GM12878 (cell line): ENCODE data around the gene FOXJ3. TPM values are rescaled to one million over a fixed set of nuclear protein-coding genes. Genes with fewer than 3 reads are reported as not detected.

Source experiments
- ATAC-seq: fragments of 200-7000 bp; cut with Tn5 transposase; 3 replicates; pipeline ENCODE4 v1.9.1; 2020; ENCODE audit warnings: mild to moderate bottlenecking, moderate library complexity
- BruUV-seq: library from RNA; stranded (reverse); fragments of 400-500 nt; replicated peaks from 2 replicates; lab custom pipeline; 2021; lab: Mats Ljungman, UMichigan
- CTCF ChIA-PET: fragments of 300-600 bp; sonication (Branson Sonifier 250); formaldehyde crosslinking; extraction: SDS; loops from one replicate; lab custom pipeline; 2021; ENCODE audit warnings: inconsistent platforms; lab: Yijun Ruan, JAX
- POLR2A ChIA-PET: fragments of 350-600 bp; formaldehyde crosslinking; extraction: SDS; loops from one replicate; lab custom pipeline; 2021; ENCODE audit warnings: inconsistent platforms; lab: Charles Lee
- RAD21 ChIA-PET: fragments of 300-600 bp; sonication (Branson Sonifier 250); formaldehyde crosslinking; loops from one replicate; lab custom pipeline; 2023; ENCODE audit warnings: antibody characterized with exemption; ENCODE audit not compliant: unreplicated experiment; lab: Charles Lee
- SMC1A ChIA-PET: fragments of 300-600 bp; sonication (Branson Sonifier 250); formaldehyde crosslinking; loops from one replicate; lab custom pipeline; 2023; ENCODE audit not compliant: unreplicated experiment, uncharacterized antibody; lab: Charles Lee
- DNase-seq: peaks from one replicate; pipeline ENCODE4 v3.0.0-alpha.2; 2011; ENCODE audit warnings: low read depth, low spot score
- FAIRE-seq: peaks from 3 replicates; lab custom pipeline; 2011; peaks lifted over from hg19 to GRCh38; lab: Jason Lieb, UNC
- H2AFZ ChIP-seq: 2 replicates; pipeline ENCODE4 v1.6.0; 2011; ENCODE audit warnings: low read depth, low read length, control low read depth; ENCODE audit not compliant: control insufficient read depth
- H3K27ac ChIP-seq: 2 replicates; pipeline ENCODE4 v1.5.1; 2011; ENCODE audit warnings: control low read depth; ENCODE audit not compliant: control insufficient read depth, insufficient read depth
- H3K27me3 ChIP-seq, 2 experiments: replicated peaks in 1 of 2; 2 replicates each; pipeline versions ENCODE4 v1.6.0 to v1.6.1; 2011; ENCODE audit warnings: low read length in 1 of 2; ENCODE audit not compliant: control insufficient read depth in 2 of 2, insufficient read depth in 2 of 2
- H3K36me3 ChIP-seq, 2 experiments: 2 replicates each; pipeline ENCODE4 v1.5.1; 2011; ENCODE audit warnings: low read length in 1 of 2; ENCODE audit not compliant: control insufficient read depth in 2 of 2, insufficient read depth in 2 of 2
- H3K4me1 ChIP-seq: 2 replicates; pipeline ENCODE4 v1.6.1; 2011; ENCODE audit warnings: mild to moderate bottlenecking, low read length, moderate library complexity, mixed read lengths; ENCODE audit not compliant: control insufficient read depth, insufficient read depth
- H3K4me2 ChIP-seq: 2 replicates; pipeline ENCODE4 v1.6.0; 2011; ENCODE audit warnings: control low read depth; ENCODE audit not compliant: control insufficient read depth, insufficient read depth
- H3K4me3 ChIP-seq: fragments of 200-600 bp; sonication (generic); 2 replicates; pipeline ENCODE4 v1.5.1; 2016
- H3K79me2 ChIP-seq: 2 replicates; pipeline ENCODE4 v1.6.0; 2011; ENCODE audit warnings: low read length; ENCODE audit not compliant: control insufficient read depth, insufficient read depth
- H3K9ac ChIP-seq: 2 replicates; pipeline ENCODE4 v1.8.0; 2011; ENCODE audit warnings: low read length, control low read depth, mixed read lengths; ENCODE audit not compliant: control insufficient read depth, insufficient read depth
- H3K9me3 ChIP-seq: replicated peaks from 3 replicates; pipeline ENCODE4 v1.5.1; 2011; ENCODE audit warnings: mild to moderate bottlenecking, low read length; ENCODE audit not compliant: control insufficient read depth, insufficient read depth
- H4K20me1 ChIP-seq: 2 replicates; pipeline ENCODE4 v1.6.0; 2011; ENCODE audit not compliant: control insufficient read depth, insufficient read depth
- ATF2 ChIP-seq: IDR thresholded peaks from 2 replicates; pipeline ENCODE4 v1.6.1; 2012; ENCODE audit warnings: low read length, inconsistent platforms
- BMI1 ChIP-seq: fragments of 450-650 bp; IDR thresholded peaks from 2 replicates; pipeline ENCODE4 v1.6.1; 2016; ENCODE audit warnings: mild to moderate bottlenecking, moderate library complexity, borderline replicate concordance
- CBFB ChIP-seq: IDR thresholded peaks from 2 replicates; pipeline ENCODE4 v1.6.1; 2016; ENCODE audit warnings: antibody characterized with exemption, low read depth
- CHD2 ChIP-seq: IDR thresholded peaks from 2 replicates; pipeline ENCODE4 v1.6.1; 2011; ENCODE audit warnings: low read depth, low read length, improper control_type of control experiment, borderline replicate concordance
- CREB1 ChIP-seq: IDR thresholded peaks from 2 replicates; pipeline ENCODE4 v1.6.1; 2012; ENCODE audit warnings: low read depth, mild to moderate bottlenecking, inconsistent platforms
- ESRRA ChIP-seq: IDR thresholded peaks from 2 replicates; pipeline ENCODE4 v1.6.1; 2012; ENCODE audit warnings: mild to moderate bottlenecking, low read length, improper control_type of control experiment
- JUND ChIP-seq: IDR thresholded peaks from 2 replicates; pipeline ENCODE4 v1.6.1; 2012; ENCODE audit warnings: low read depth, mild to moderate bottlenecking, low read length, improper control_type of control experiment, moderate library complexity
- NFXL1 ChIP-seq: fragments of 450-650 bp; IDR thresholded peaks from 2 replicates; pipeline ENCODE4 v1.6.1; 2017; ENCODE audit warnings: antibody characterized with exemption, mild to moderate bottlenecking, borderline replicate concordance
- NR2C1 ChIP-seq: fragments of 450-650 bp; IDR thresholded peaks from 2 replicates; pipeline ENCODE4 v1.6.1; 2017; ENCODE audit warnings: antibody characterized with exemption, mild to moderate bottlenecking, moderate library complexity
- POLR2AphosphoS5 ChIP-seq: IDR thresholded peaks from 2 replicates; pipeline ENCODE4 v1.6.1; 2011; ENCODE audit warnings: mild to moderate bottlenecking, low read length, inconsistent platforms
- SIX5 ChIP-seq: IDR thresholded peaks from 2 replicates; pipeline ENCODE4 v1.6.1; 2011; ENCODE audit warnings: mild to moderate bottlenecking, low read depth, low read length, moderate library complexity; ENCODE audit not compliant: severe bottlenecking
- SMAD5 ChIP-seq: IDR thresholded peaks from 2 replicates; pipeline ENCODE4 v1.6.1; 2016; ENCODE audit warnings: antibody characterized with exemption, low read depth
- SMC3 ChIP-seq: IDR thresholded peaks from 2 replicates; pipeline ENCODE4 v1.6.1; 2011; ENCODE audit warnings: low read length, improper control_type of control experiment, borderline replicate concordance
- TCF7 ChIP-seq: IDR thresholded peaks from 2 replicates; pipeline ENCODE4 v1.6.1; 2014; ENCODE audit warnings: antibody characterized with exemption, borderline replicate concordance
- WRNIP1 ChIP-seq: IDR thresholded peaks from 2 replicates; pipeline ENCODE4 v1.6.1; 2011; ENCODE audit warnings: low read depth, low read length, improper control_type of control experiment, borderline replicate concordance
- WGBS: methylation state at CpG from one replicate; pipeline ENCODE4 v1.1.6; 2016; ENCODE audit warnings: low lambda C conversion rate; ENCODE audit not compliant: insufficient replicate concordance, insufficient coverage; ENCODE audit errors: missing lambda C conversion rate; 5-methylcytosine and 5-hydroxymethylcytosine counted together
- in situ Hi-C: fragments of 300-500 bp; cut with MboI; formaldehyde crosslinking; loops from 9 replicates; pipeline ENCODE4 v1.14.3; 2018; ENCODE audit warnings: mixed read lengths
- intact Hi-C: fragments of 100-400 bp; cut with micrococcal nuclease; formaldehyde crosslinking; loops from one replicate; pipeline ENCODE4 v1.14.2; 2022; ENCODE audit not compliant: unreplicated experiment
- polyA plus RNA-seq, 11 experiments: library from polyadenylated mRNA; depleted of rRNA in 4 of 11; unstranded in 6 of 11; stranded (reverse) in 5 of 11; fragments of >200 nt; fragmentation: Nextera tagmentation in 4 of 11; fragmentation: Illumina TruSeq in 1 of 11; extraction: Ambion mirVana in 4 of 11; extraction: Trizol in 1 of 11; gene quantifications; 1 replicate in 1 of 11; 2 replicates in 10 of 11; pipeline versions ENCODE4 v1.2.1 to v1.2.3, GENCODE V29; 2011 to 2016; ENCODE audit warnings: inconsistent platforms in 2 of 11, missing spikeins in 2 of 11, low read depth in 1 of 11
- total RNA-seq, 4 experiments: library from RNA; depleted of rRNA in 3 of 4; stranded (reverse); fragments of >200 nt in 3 of 4; fragmentation: Illumina TruSeq in 1 of 4; extraction: Trizol in 1 of 4; gene quantifications; 2 replicates each; pipeline versions ENCODE4 v1.2.1 to v1.2.3, GENCODE V29; 2013 to 2021
- TF ChIP-seq, protein P1 (sequence below): IDR thresholded peaks from 2 replicates; pipeline ENCODE4 v1.6.1; 2011; ENCODE audit warnings: borderline replicate concordance, low read depth, mild to moderate bottlenecking, moderate library complexity, low read length; ENCODE audit not compliant: insufficient read depth, poor library complexity, severe bottlenecking
- TF ChIP-seq, protein P2 (sequence below): IDR thresholded peaks from 2 replicates; pipeline ENCODE4 v1.6.1; 2012; ENCODE audit warnings: low read depth, low read length, improper control_type of control experiment

Gene FOXJ3
- total and polyA plus RNA-seq, 10 of the 15 experiments (the other 5 are each of a cell fraction or from before 2014, with no cell fraction given) = 9.5 to 54.2 (median 24.7) TPM

GRCh38 chr1:42319128-42319851 lies 15.7 kb downstream of the FOXJ3 start:
- SMC1A ChIA-PET = interaction anchor here (0.8 to 2.1 kb wide), 2 partner anchors 10 to 37 kb away, joined by 3 to 8 read pairs; no protein-coding TSS in a partner anchor

DNA sequence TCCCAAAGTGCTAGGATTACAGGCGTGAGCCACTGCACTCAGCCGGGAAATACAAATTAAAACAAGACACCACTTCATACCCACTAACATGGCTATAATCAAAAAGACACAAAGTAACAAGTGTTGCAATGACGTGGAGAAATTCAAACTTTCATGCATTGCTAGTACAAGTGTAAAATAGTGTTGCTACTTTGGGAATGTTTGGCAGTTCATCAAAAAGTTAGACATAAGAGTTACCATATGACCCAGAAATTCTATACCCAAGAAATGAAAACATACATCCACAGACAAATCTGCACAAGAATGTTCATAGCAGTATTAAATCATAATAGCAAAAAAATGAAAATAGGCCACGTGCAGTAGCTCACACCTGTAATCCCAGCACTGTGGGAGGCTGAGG lies 16.4 kb downstream of the FOXJ3 start:
- H3K4me1 ChIP-seq = peaks cover 13% of the 10 kb centered on the region
- no peak for TF ChIP-seq SMC3
- TF ChIP-seq SMAD5 = no peak
- TF ChIP-seq NFXL1 = no peak
- TF ChIP-seq, protein P1, sequence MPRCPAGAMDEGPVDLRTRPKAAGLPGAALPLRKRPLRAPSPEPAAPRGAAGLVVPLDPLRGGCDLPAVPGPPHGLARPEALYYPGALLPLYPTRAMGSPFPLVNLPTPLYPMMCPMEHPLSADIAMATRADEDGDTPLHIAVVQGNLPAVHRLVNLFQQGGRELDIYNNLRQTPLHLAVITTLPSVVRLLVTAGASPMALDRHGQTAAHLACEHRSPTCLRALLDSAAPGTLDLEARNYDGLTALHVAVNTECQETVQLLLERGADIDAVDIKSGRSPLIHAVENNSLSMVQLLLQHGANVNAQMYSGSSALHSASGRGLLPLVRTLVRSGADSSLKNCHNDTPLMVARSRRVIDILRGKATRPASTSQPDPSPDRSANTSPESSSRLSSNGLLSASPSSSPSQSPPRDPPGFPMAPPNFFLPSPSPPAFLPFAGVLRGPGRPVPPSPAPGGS = no peak
- TF ChIP-seq TCF7 = no peak
- no peak for TF ChIP-seq CHD2
- no peak for TF ChIP-seq CREB1
- TF ChIP-seq, protein P2, sequence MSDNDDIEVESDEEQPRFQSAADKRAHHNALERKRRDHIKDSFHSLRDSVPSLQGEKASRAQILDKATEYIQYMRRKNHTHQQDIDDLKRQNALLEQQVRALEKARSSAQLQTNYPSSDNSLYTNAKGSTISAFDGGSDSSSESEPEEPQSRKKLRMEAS = no peak
- TF ChIP-seq WRNIP1 = no peak
- no peak for TF ChIP-seq ATF2
- TF ChIP-seq NR2C1 = no peak
- TF ChIP-seq SIX5 = no peak
- ATAC-seq = no peak
- H3K4me2 ChIP-seq = no peak overlapping the region
- peaks cover 97% of the 10 kb centered on the region for H3K79me2 ChIP-seq
- intact Hi-C loops = no loop called here
- H2AFZ ChIP-seq = no peak overlapping the region
- ChIA-PET CTCF (no interaction called here), SMC1A (no interaction called here), RAD21 (no interaction called here), POLR2A (no interaction called here)
- BruUV-seq = no TSS peak
- no peak overlapping the region for H3K4me3 ChIP-seq
- no peak for FAIRE-seq
- peaks cover 0 to 3% of the 10 kb centered on the region in 2 experiments; a peak in 1 of 4 replicates for H3K36me3 ChIP-seq
- no peak for DNase-seq
- H4K20me1 ChIP-seq = no peaks in the 10 kb centered on the region; the same call in 1 of the 2 replicates
- no peaks in the 10 kb centered on the region for H3K9me3 ChIP-seq
- no peak overlapping the region for H3K9ac ChIP-seq
- 88% methylated on average over 4 of the region's 4 CpGs for whole genome bisulfite sequencing
- no peaks in the 10 kb centered on the region for H3K27me3 ChIP-seq
- no peak overlapping the region for H3K27ac ChIP-seq
- in situ Hi-C loops = no loop called here

More at GRCh38 chr1:42319128-42319851, 15.7 kb downstream of the FOXJ3 start:
- TF ChIP-seq BMI1 (no peak), CBFB (no peak), JUND (no peak), ESRRA (no peak), POLR2AphosphoS5 (no peak)
- no peaks in the 10 kb centered on the region; the same call in 1 of the 2 replicates for H4K20me1 ChIP-seq
- H3K9me3 ChIP-seq = no peaks in the 10 kb centered on the region
- CTCF ChIA-PET = no interaction called here
- FAIRE-seq (no peak), ATAC-seq (no peak), DNase-seq (no peak)
- POLR2A ChIA-PET = interaction anchor here (0.6 kb wide), 1 partner anchor 293 kb away, joined by 3 read pairs; no protein-coding TSS in a partner anchor
- H3K27ac ChIP-seq = no peak overlapping the region
- H3K4me1 ChIP-seq = peaks cover 13% of the 10 kb centered on the region
- H2AFZ ChIP-seq = no peak overlapping the region
- H3K36me3 ChIP-seq = peaks cover 0 to 3% of the 10 kb centered on the region in 2 experiments; a peak in 1 of 4 replicates
- intact Hi-C loops (no loop called here), in situ Hi-C loops (no loop called here)
- no peak overlapping the region for H3K9ac ChIP-seq
- peaks cover 92% of the 10 kb centered on the region for H3K79me2 ChIP-seq
- no peaks in the 10 kb centered on the region for H3K27me3 ChIP-seq
- RAD21 ChIA-PET = no interaction called here
- no TSS peak for BruUV-seq
- WGBS = 50% methylated on average over 4 of the region's 4 CpGs
- peak overlapping the region; percentile 38 for H3K4me2 ChIP-seq
- 0 out of 2 replicates have a peak overlapping the region, but pooled peaks have one; percentile 14 for H3K4me3 ChIP-seq
